Stimulated activated CD8-positive, alpha-beta memory T cell treated with anti-CD3 and anti-CD28 coated beads, Interleukin-12 subunit alpha, Interleukin-12 subunit beta, amount 100 ng/mL, for 4 hours (primary cell): ENCODE results near the gene RTN4RL2.

Experiments used
- DNase-seq: peaks from one replicate; pipeline ENCODE4 v3.0.0-alpha.2; 2020; ENCODE audit warnings: low read depth

RTN4RL2 gene

GRCh38 chr11:57481915-57482781, 21.8 kb downstream of the RTN4RL2 start:
- no peak for DNase-seq

GRCh38 chr11:57482782-57483561, 22.6 kb downstream of the RTN4RL2 start:
- peak; percentile 58 for DNase-seq

GRCh38 chr11:57483562-57483918, 23.2 kb downstream of the RTN4RL2 start:
- no peak for DNase-seq

- no peak for DNase-seq
These were observed 23.9 kb downstream of the RTN4RL2 start for GRCh38 chr11:57484141-57484710.

- DNase-seq: no peak
These were observed 25.1 kb downstream of the RTN4RL2 start for GRCh38 chr11:57485217-57485990.

GRCh38 chr11:57487021-57487778, 26.9 kb downstream of the RTN4RL2 start:
- DNase-seq: no peak

GRCh38 chr11:57487920-57488659, 27.8 kb downstream of the RTN4RL2 start:
- no peak for DNase-seq

GRCh38 chr11:57490456-57491248, 30.3 kb downstream of the RTN4RL2 start:
- no peak for DNase-seq

GRCh38 chr11:57491371-57492061, 31.2 kb downstream of the RTN4RL2 start:
- peak; percentile 13 for DNase-seq

GRCh38 chr11:57493507-57494503, 33.5 kb downstream of the RTN4RL2 start:
- DNase-seq: peak; percentile 65

GRCh38 chr11:57496109-57496820, 35.9 kb downstream of the RTN4RL2 start:
- DNase-seq: no peak

- DNase-seq: no peak
These were observed 37.2 kb downstream of the RTN4RL2 start for GRCh38 chr11:57497303-57498247.

GRCh38 chr11:57498540-57498939, 38.2 kb downstream of the RTN4RL2 start:
- DNase-seq: no peak

GRCh38 chr11:57499413-57499982, 39.2 kb downstream of the RTN4RL2 start:
- DNase-seq: no peak

- DNase-seq: no peak
These were observed 39.7 kb downstream of the RTN4RL2 start for GRCh38 chr11:57499983-57500461.

GRCh38 chr11:57500515-57500914, 40.2 kb downstream of the RTN4RL2 start:
- DNase-seq: no peak
